Measurements from ENCODE around the gene CCNB1IP1.
"Not testable (repeated sequence)": the region's sequence is repeated elsewhere in the genome, so short reads cannot be mapped to it uniquely, and the experiment has no call there.

Gene CCNB1IP1

DNA sequence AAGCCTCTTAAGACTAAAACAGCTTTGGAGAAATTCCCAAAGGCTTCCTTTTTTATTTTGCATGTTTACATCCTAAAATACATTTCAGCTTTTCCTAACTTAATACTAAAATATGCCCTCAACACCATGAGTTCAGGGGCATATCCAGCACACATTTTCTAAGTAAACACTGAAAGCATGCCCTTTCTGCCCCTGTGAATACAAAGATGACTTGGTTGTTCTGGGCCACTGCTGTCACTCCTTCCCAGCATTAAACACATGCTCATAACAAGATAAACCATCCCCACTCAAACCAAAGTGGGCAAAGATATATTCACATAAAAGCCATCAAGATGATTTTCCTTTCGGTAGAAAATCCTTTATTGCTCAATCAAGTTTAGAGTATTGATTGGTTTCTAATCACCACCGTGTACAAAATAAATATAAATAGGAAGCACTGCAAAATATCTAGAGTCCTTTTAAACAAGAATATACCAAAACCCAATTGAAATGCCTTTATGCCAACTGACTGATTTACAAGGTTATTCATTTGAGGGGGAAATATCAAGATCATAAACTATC is 1.9 kb downstream of the CCNB1IP1 start:
- no peak for DNase-seq

DNA sequence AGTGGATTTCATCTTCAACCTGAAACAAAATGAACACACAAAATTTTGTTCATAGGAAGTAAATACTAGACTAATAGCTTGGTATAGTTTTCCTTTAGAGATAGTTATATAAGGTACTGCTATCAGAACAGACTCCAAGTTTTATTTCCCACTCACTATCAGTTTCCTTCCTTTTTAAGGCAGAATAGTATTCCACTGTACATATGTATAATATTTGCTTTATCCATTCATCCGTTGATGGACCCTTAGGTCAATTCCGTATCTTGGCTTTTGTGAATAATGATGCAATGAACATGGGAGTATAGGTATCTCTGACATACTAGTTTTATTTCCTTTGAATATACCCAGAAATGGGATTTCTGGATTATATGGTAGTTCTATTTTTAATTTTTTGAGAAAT is 3.7 kb downstream of the CCNB1IP1 start:
- no peak for DNase-seq

DNA sequence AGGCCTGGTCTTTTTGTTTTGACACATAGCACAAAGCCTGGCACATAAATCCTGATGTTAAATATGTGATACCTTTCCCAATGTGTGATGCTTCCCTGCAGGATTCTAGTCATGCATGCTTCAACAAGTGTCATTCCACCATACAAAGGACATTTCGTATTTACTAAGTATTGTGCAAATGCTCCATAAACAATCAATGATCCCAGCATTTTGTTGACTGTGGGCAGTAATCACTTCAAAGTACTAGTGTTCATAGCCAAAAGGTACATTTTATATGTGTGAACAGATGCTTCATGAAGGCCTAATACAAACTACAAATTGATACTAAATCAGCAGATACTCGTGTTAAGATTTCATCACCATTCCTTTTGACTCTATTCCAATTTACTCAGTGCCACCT is 4.4 kb downstream of the CCNB1IP1 start:
- no peak for DNase-seq

DNA sequence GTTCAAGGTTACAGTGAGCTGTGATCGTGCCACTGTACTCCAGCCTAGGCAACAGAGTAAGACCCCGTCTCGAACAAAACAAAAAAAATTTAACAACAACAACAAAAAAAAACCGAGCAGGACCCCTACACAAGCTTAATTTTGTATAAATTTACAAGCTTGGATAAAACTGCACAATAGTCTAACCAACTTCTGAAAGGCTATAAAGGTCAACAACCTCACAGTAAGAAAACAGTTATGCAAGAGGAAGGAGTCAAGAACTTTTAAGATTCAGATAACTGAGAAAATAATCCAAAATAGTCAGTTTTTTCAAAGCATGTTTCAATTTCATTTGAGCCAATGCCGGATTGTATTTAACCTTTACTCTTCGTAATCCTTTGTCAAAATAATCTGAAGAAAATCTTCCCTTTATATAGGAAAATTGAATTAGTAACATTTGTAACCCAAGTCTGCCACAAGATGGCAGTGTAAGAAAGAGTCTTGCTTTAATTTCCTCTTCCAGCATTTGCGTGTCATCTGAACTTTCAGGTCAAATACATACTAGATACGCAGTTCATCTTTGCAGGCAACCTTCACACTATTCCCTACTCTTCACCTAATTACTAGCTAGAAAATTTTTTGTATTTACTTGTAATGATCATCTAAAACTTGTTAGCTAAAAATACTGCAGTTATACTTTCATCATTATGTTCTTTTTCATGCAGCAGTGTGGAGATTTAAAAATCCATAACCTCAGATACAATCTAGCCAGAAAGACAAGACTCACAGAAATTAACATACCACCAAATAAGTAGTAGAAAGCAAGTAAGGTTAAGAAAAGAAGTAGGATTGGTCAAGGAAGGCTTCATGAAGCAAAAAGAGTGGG is 5.8 kb downstream of the CCNB1IP1 start:
- DNase-seq, result no peak

DNA sequence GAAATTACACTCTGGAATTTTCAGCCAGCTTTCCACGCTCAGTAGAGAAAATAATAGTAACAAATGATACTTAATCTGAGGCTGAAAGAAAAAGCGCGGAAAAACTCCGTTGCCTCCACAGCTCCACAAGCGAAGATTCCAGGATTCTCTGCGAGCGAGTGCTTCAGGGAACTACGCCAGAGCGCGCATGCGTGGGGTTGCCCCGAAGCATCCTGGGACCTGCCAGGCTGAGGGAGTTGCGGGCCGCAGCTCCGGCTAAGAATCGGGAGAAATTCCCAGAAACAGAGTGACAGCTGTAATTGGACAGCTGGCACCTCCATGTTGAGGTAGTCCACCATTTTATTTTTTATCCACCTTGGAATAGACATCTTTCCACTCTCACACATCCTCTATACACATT is 15.4 kb downstream of the CCNB1IP1 start:
- no peak for DNase-seq

DNA sequence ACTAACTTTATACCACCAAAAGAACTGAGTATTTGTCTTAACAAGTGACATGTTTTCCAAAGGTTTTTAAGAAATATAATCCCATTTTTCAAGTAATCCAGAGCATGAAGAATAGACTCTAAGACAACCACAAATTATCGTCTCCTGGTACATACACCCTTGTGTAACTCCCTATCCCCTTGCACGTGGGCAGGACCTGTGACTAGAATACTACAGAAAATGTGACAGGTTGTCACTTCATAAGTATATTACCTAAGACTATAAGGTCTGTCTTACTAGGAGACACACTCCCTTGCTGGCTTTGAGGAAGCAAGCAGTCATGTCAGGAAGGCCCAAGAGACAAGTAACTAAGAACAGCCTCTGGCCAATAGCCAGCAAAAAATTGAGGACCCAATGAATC is 19.1 kb downstream of the CCNB1IP1 start:
- DNase-seq, result no peak

DNA sequence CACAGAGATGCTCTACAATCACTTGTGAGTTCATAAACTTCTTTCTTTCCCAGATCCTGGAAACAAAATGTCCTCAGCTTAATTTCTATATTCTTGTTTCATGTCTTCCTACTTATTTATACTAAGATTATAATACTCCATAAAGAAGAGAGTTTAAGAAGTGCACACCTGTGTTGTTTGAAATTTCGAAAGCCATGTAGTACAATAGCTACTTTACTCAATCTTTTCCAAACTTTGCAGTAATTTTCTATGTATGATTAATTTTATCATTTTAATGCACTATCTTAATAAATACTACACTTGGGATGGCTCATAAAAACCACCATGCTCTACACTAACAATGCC is 27.0 kb downstream of the CCNB1IP1 start:
- no peak for DNase-seq

DNA sequence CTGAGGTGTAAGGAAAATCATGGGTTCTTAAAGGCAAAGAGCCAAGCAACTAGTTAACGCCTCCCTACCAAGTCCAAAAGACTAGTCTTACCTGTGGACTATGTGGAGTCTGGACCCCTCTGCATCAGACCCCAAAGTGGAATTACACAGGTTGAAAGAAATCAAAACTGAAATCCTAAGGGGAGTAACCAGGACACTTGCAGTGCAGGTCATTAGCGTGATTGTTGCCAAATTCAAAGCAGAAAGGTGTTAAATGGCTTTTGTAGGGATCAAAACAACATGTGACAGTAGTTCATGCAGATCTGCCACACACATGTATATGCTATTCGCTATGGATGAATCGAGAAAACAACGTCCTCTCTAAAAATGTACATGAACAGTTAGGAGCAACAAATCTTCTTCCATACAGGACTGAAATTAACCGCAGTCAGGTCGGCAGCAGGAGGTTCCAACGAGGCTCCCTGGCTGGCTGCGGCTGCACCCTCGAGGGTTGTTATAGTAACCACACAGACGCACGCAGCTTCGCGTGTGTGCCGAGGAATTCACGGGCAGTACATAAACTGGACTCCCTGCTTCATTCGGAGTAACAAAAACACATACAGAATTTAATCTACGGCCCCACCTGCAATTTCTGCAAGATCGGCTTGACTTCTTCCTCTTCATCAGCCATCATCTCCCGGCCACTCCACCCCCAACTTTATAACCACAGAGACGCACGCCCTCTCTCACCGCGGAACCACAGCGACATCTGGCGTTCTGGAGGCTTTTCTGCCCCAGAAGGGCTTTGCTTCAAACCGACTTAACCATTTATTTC is 27.6 kb downstream of the CCNB1IP1 start, which contains the start of gene TTC5:
TTC5 (minus strand) TSS at position 687 of the 814 bp plus-strand sequence; CDS start at position 673, 14 bp downstream.
- DNase-seq, result peak; percentile 93

DNA sequence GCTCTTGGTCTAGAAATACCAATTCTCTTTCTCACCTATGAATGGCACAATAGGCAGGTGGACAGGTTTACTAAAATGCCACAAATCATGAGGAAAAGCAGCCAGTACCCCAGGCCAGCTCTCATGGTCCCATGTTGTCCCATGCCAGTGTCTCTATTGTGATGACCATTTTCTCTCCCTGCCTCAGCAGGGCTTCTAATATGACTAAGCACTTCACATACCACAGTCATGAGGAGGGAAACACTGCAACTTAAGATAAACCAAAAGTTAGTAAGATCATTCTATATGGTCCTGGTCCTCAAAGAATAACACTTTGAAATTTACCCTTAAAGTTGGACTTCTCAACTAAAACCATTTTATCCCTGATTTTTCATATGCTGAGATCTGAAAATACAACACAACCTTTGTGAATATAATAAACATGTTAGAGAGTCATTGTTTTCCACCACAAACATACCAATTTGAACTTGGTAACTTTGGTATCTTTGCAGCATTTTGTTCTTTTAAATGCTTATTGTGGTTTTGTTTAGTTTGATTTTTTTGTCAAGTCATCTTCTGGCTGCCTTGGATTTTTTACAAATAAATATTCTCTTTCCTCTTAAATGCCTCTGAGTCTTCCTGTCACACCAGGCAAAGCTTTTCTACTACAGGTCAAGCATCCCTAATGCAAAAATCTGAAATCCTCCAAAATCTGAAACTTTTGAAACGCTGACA is 30.9 kb downstream of the CCNB1IP1 start:
- no peak for DNase-seq

DNA sequence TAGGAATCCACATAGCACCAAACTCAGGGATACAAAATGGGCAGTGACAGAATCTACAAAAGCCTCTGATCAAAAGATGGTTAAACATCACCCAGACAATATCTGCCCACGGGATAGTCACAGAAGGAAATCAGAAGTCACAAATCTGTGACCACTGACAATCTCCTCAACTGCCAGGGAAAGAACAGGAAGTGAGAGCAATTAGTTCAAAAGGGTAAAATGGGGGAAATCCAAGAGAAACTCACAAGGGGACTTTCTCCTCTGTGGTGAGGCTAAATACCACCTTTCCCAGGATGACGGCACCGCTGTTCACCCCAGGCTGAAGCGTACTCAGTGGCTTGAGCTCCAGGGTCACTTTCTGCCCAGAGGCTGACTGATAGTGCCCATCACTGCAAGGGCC is 38.0 kb downstream of the CCNB1IP1 start:
- DNase-seq, result no peak

DNA sequence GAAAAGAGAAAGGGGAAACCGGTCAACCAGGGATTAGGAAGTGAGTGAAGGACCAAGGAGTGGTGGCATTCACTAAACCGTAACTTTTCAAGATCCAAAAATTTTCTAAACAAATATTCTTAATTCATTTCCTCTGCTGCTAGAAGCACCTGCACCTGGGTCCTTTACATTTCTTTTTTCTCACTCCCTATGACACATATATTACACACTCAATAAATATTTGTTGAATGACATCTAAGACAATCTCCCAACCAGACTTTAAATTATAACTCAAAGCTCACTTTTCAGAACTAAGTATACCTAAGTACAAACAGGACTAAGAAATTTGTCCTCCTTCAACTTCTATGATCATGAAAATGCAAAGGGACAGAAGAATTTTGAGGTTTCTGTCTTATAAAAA is 38.4 kb downstream of the CCNB1IP1 start:
- no peak for DNase-seq

DNA sequence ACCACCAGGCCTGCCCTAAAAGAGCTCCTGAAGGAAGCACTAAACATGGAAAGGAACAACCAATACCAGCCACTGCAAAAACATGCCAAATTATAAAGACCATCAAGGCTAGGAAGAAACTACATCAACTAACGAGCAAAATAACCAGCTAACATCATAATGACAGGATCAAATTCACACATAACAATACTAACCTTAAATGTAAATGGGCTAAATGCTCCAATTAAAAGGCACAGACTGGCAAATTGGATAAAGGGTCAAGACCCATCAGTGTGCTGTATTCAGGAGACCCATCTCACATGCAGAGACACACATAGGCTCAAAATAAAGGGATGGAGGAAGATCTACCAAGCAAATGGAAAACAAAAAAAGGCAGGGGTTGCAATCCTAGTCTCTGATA is 51.1 kb downstream of the CCNB1IP1 start:
- DNase-seq, result not testable (repeated sequence)

DNA sequence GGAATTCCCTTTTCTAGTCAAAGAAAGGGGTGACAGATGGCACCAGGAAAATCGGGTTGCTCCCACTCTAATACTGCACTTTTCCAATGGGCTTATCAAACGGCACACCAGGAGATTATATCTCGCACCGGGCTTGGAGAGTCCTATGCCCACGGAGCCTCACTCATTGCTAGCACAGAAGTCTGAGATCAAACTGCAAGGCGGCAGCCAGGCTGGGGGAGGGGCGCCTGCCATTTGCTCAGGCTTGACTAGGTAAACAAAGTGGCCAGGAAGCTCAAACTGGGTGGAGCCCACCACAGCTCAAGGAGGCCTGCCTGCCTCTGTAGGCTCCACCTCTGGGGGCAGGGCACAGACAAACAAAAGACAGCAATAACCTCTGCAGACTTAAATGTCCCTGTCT is 52.8 kb downstream of the CCNB1IP1 start:
- not testable (repeated sequence) for DNase-seq

DNA sequence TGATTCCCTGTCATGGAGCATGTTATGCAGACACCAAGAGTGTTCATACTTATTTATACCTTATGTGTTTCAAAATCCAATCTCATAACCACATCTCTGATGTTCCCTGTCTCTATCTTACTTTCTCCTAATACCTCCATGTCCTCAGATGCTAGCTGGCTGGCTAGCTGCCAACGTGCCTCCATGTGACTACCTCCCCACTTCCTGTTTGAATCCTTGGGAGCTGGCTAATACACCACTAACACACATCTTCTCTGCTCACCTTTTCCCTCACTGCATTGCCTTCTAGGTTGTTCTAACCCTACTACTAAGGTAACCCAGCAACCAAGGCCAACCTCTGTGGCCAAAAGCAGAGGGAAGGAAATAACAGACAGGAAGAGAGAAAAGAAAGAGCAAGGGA is 54.7 kb downstream of the CCNB1IP1 start:
- no peak for DNase-seq

DNA sequence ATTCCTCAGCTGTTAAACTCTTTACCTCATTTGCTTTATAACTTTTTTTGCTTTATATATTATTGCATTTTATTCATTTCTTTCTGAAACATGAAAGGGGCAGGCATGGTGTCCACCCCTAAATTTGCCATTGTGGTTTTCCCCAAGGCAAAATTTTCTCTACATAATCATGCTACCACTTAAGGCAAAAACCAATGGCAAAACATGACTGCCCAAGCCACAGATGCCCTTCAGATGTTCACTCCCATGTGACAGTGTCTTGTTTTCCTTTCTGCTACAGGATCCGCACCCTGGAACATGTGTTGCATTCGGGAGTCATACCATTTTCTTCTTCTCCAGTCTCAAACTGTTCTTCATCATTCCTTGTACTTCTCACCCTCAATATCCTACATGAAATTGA is 55.7 kb downstream of the CCNB1IP1 start:
- no peak for DNase-seq

DNA sequence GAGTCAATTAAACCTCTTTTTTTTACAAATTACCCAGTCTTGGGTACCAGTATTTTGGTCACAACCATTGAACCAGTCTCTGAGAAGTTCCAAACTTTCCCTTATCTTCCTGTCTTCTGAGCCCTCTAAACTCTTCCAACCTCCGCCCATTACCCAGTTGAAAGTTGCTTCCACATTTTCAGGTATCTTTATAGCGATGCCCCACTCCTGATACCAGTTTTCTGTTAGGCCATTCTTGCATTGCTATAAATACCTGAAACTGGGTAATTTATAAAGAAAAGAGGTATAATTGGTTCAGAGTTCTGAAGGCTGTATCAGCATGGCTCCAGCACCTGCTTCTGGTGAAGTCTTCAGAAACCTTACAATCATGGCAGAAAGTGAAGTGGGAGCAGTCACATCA is 59.0 kb downstream of the CCNB1IP1 start:
- no peak for DNase-seq

DNA sequence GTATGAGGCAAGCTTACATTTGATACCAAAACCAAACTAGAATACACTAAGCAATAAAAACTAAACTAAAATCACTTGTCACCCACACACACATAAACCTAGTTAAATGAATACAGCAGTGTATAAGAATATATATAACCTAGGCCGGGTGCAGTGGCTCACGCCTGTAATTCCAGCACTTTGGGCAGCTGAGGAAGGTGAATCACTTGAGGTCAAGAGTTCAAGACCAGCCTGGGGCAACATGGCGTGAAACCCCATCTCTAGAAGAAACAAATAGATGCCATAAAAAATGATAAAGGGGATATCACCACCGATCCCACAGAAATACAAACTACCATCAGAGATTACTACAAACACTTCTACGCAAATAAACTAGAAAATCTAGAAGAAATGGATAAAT is 68.7 kb downstream of the CCNB1IP1 start:
- not testable (repeated sequence) for DNase-seq

DNA sequence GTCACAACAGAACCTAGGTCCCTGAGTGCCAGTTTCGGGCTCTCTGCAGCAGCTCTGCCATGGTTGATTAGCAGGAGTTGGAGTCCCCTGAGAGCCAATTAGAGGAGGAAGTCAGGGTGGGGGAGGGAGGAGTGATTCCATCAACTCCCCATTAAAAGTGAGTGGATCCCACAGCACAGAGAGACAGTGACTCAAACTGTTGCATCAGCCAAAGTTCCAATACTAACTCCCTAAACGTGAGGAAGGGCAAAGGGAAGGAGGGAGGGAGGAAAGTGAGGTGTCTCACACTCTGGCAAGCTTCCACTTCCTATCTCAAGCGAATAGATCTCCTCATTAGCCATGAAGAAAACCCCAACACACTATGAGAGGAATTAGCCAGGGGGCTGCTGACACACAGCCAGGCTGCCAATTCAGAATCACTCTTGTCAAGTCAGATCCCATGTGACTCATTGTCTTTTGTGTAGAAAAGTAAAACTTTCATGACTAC is 70.4 kb downstream of the CCNB1IP1 start:
- DNase-seq, result no peak
